ENCODE data around the gene BASP1.

The BASP1 gene

GRCh38 chr5:17217493-17218352 is at the start of gene BASP1:
Gene BASP1, plus strand, starts transcription at chr5:17217631. Its CDS starts 57,586 bp downstream, at chr5:17275217.
- DNase-seq (ENCODE audit: low read depth), result no peak

- no peak for DNase-seq (ENCODE audit: low read depth)
Measured at GRCh38 chr5:17169507-17169906, 47.9 kb upstream of the BASP1 start.

GRCh38 chr5:17172791-17173190 is 44.6 kb upstream of the BASP1 start:
- no peak for DNase-seq (ENCODE audit: low read depth)

- no peak for DNase-seq (ENCODE audit: low read depth)
Measured at GRCh38 chr5:17174965-17175364, 42.5 kb upstream of the BASP1 start.

- DNase-seq (ENCODE audit: low read depth), result no peak
Measured at GRCh38 chr5:17177501-17178372, 39.7 kb upstream of the BASP1 start.

GRCh38 chr5:17178373-17178675 is 39.1 kb upstream of the BASP1 start:
- no peak for DNase-seq (ENCODE audit: low read depth)

- no peak for DNase-seq (ENCODE audit: low read depth)
Measured at GRCh38 chr5:17180330-17180843, 37.0 kb upstream of the BASP1 start.

- DNase-seq (ENCODE audit: low read depth), result no peak
Measured at GRCh38 chr5:17180864-17181723, 36.3 kb upstream of the BASP1 start.

- no peak for DNase-seq (ENCODE audit: low read depth)
Measured at GRCh38 chr5:17182494-17182893, 34.9 kb upstream of the BASP1 start.

- no peak for DNase-seq (ENCODE audit: low read depth)
Measured at GRCh38 chr5:17182981-17183380, 34.5 kb upstream of the BASP1 start.

- no peak for DNase-seq (ENCODE audit: low read depth)
Measured at GRCh38 chr5:17183831-17184230, 33.6 kb upstream of the BASP1 start.

- no peak for DNase-seq (ENCODE audit: low read depth)
Measured at GRCh38 chr5:17184588-17184987, 32.8 kb upstream of the BASP1 start.

- no peak for DNase-seq (ENCODE audit: low read depth)
Measured at GRCh38 chr5:17185349-17185748, 32.1 kb upstream of the BASP1 start.

- no peak for DNase-seq (ENCODE audit: low read depth)
Measured at GRCh38 chr5:17185773-17186172, 31.7 kb upstream of the BASP1 start.

GRCh38 chr5:17186256-17186655 is 31.2 kb upstream of the BASP1 start:
- no peak for DNase-seq (ENCODE audit: low read depth)

- no peak for DNase-seq (ENCODE audit: low read depth)
Measured at GRCh38 chr5:17187011-17187785, 30.2 kb upstream of the BASP1 start.

GRCh38 chr5:17187786-17188170 is 29.7 kb upstream of the BASP1 start:
- DNase-seq (ENCODE audit: low read depth), result no peak

GRCh38 chr5:17189381-17190036 is 27.9 kb upstream of the BASP1 start:
- peak; percentile 52 for DNase-seq (ENCODE audit: low read depth)

GRCh38 chr5:17190242-17190778 is 27.1 kb upstream of the BASP1 start:
- DNase-seq (ENCODE audit: low read depth), result no peak

- no peak for DNase-seq (ENCODE audit: low read depth)
Measured at GRCh38 chr5:17190799-17191391, 26.5 kb upstream of the BASP1 start.
